ENCODE data around the gene RNF11. TPM values are rescaled to one million over a fixed set of nuclear protein-coding genes. Genes with fewer than 3 reads are reported as not detected.

Gene RNF11
- total RNA-seq, 2 donors from 2014 or later: 87.2 to 103 TPM

GRCh38 chr1:51322417-51323101 lies 86.5 kb downstream of the RNF11 start:
- DNase-seq (ENCODE audit: low spot score): no peak
- Histone ChIP-seq H3K27me3 (no peaks in the 10 kb centered on the region), H3K36me3 (no peaks in the 10 kb centered on the region), H3K27ac (no peak overlapping the region), H3K4me1 (peaks cover 0 to 7% of the 10 kb centered on the region in 2 donors), H3K9me3 (no peaks in the 10 kb centered on the region), H3K4me3 (no peak overlapping the region)
- TF ChIP-seq, protein P1, sequence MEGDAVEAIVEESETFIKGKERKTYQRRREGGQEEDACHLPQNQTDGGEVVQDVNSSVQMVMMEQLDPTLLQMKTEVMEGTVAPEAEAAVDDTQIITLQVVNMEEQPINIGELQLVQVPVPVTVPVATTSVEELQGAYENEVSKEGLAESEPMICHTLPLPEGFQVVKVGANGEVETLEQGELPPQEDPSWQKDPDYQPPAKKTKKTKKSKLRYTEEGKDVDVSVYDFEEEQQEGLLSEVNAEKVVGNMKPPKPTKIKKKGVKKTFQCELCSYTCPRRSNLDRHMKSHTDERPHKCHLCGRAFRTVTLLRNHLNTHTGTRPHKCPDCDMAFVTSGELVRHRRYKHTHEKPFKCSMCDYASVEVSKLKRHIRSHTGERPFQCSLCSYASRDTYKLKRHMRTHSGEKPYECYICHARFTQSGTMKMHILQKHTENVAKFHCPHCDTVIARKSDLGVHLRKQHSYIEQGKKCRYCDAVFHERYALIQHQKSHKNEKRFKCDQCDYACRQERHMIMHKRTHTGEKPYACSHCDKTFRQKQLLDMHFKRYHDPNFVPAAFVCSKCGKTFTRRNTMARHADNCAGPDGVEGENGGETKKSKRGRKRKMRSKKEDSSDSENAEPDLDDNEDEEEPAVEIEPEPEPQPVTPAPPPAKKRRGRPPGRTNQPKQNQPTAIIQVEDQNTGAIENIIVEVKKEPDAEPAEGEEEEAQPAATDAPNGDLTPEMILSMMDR (IDR thresholded peaks at IDR 0.05): no peak

Other genes starting within 250 kb of the RNF11 start
- not detected for gene C1orf185, start 134.0 kb upstream of the RNF11 start, total RNA-seq
- gene TTC39A, start 94.3 kb downstream of the RNF11 start, total RNA-seq: 10 to 100 TPM; 14.9 to 33.7 TPM

All from right atrium auricular region (tissue), 2 donors.